Cortex of kidney (tissue), 1 donor: ENCODE measurements around the gene TMEM134.

ENCODE experiments used
- DNase-seq: peaks from one replicate; lab custom pipeline; 2025; lab: John Stamatoyannopoulos, UW

Gene TMEM134

DNA sequence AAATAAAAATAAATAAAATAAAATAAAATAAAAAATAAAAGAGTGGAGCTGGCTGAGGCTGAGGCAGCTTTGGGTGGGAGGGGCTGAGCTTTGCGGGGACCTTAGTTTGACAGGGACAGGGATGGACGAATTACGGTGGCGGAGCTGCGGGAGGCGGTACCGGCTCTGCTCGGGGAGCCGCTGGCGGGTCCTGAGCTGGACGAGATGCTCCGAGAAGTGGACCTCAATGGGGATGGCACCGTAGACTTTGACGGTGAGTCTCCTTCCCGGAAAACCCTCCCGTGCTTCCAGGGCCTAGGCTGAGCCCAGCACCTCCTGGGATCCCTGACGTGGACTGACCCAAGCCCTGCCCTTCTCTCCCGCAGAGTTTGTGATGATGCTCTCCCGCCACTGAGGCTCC lies 10.8 kb downstream of the TMEM134 start:
- no peak for DNase-seq

DNA sequence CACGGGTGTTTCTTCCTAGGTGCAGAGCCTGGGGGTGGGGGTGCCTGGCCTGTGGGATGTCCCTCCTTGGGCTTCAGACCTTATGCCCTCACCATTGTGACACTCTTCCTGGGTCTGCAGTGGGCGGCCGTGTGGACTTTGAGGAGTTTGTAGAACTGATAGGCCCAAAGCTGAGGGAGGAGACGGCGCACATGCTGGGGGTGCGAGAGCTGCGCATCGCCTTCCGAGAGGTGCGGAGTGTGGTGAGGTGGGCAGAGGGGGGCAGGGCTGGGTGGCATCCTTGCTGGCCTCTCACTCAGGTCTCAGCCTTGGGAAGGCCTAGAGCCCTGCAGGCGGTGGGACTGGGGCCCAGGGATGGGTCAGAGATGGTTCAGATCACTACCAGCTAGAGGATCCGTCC lies 11.6 kb downstream of the TMEM134 start:
- no peak for DNase-seq

DNA sequence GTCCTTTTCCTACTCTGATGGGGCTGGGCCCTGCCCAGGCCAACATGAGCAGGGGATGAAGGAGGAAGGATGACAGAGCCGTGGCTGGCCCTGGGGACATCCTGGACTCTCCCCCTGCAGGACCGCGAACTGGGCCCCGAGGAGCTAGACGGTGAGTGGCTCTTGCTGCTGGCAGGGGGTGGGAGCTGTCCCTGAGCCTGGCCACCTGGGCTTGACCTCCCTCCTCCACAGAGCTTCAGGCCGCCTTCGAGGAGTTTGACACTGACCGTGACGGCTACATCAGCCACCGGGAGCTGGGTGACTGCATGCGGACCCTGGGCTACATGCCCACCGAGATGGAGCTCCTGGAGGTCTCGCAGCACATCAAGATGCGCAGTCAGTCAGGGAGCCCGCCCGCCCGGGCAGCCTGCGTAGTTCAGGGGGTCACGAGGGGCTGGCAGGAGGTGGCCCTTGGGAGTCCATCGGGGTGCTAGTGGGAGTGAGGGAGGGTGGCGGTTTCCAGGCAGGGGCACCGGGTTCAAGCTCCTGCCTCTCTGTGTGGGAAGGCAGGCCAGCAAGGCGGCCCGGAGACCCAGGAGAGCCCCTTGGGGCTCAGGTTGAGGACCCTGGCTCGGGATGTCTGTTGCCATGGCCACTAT lies 12.9 kb downstream of the TMEM134 start:
- no peak for DNase-seq

DNA sequence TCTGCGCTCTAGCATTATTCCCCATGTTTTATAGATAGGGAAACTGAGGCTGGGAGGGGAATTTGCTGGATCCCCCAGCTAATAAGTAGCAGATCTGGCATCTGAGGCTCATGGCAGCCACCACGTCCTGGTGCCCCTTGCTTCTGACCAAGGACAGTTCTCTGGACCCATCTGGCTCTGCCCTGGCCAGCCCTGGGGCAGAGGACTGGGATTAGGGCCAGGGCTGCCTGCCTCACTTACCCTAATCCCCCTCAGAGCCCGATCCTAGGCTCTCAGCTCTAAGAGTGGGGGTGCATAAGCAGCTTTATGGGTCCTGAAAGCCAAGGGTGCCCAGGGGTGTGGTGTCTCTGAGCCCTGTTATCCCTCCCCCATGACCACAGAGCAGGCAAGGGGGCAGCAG lies 14.0 kb downstream of the TMEM134 start, which contains the start of gene CABP4:
TSS of gene CABP4 (plus strand) at position 301 of the 400 bp plus-strand sequence. CDS start at position 371, 70 bp downstream.
- DNase-seq, result no peak

DNA sequence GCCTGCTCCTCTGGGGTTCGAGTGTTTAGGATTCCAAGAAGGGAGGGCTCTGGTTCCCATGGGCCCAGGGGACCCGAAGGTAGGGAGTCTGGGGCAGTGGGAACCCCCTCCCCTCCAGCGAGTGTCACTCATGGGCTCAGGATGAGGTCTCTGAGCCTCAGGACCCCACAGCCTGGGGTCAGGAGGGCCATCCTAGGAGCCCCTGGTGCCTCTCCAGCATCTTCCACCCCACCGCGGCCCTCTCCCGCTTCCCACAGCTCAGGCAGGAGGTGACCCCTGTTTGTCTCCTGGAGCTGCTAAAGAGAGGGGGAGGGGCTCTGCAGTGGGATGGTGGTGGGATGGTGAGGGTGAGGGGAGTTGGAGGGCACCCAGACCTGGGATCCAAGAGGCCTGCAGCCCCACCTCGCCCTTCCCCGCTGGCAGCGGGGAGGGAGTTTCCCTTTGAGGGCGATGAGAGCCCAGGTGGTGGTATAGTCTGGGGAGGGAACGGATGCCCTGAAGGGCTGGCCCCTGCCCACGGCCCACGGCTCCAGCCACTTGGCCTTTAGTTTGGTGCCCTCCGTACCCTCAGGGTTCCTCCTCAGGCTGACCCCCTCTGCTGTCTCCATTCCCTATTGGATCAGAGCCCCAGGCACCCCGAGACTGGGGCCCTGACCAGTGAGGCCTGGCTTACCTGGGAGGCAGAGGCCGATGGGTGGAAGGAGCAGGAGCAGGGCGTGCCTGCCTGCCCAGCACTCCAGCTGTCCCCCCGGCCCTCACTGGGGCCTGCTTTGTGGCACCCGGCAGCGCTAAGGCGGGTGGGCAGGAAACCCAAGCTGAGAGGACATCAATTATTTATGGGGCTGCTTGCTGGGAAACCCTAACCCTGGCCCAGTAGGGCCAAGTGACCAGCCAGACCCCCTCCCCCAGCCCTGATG lies 15.0 kb downstream of the TMEM134 start:
- DNase-seq, result no peak

DNA sequence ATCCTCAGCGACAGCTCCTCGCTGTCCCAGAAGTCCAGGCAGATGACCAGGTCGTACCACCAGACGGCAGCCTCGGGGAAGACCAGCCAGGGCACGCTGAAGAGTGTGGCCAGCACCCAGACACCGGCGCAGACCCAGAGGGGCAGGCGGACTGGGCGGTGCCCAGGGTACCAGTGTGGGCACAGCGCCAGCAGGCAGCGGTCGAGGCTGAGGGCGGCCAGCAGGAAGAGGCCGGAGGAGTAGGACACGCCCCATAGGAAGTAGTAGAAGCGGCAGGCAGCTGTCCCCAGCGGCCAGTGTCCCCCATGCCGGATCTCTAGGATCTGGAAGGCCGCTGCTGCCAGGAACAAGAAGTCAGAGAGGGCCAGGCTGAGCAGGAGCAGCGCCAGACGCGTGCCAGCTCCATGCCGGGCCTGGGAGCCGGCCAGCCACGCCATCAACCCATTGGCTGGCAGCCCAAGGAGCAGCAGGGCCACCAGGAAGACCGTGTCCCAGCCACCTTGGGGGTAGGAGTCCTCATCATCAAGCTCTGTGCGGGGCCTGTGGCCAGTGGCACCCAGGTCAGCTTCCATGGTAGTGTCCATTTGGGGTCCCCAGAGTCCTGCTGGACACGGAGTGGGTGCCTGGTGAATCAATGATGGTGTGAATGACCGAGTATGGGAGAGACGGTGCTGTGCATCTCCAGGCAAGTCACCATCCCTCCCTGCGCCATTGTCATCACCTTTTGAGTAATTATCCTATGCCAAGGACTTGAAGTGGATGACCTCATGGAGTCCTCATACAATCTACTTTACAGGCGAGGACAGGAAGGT lies 16.7 kb downstream of the TMEM134 start, which contains the start of gene GPR152:
TSS of gene GPR152 (minus strand) at position 589 of the 812 bp plus-strand sequence. CDS start at position 584, 5 bp downstream.
- no peak for DNase-seq

DNA sequence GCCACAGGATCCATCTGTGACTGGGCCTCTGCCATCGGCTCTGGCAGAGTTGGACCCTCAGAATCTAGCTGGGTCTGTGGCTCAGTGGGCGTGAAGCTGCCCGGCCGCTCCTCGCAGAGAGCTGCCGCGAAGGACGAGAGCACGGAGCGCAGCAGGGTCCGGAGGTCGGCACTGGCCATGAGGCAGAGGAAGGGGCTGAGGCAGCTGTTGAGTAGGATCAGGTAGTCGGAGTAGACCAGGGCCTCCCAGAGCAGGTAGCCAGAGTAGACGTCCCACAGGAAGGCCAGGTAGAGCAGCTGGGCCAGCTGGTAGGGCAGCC lies 17.4 kb downstream of the TMEM134 start:
- DNase-seq, result no peak

DNA sequence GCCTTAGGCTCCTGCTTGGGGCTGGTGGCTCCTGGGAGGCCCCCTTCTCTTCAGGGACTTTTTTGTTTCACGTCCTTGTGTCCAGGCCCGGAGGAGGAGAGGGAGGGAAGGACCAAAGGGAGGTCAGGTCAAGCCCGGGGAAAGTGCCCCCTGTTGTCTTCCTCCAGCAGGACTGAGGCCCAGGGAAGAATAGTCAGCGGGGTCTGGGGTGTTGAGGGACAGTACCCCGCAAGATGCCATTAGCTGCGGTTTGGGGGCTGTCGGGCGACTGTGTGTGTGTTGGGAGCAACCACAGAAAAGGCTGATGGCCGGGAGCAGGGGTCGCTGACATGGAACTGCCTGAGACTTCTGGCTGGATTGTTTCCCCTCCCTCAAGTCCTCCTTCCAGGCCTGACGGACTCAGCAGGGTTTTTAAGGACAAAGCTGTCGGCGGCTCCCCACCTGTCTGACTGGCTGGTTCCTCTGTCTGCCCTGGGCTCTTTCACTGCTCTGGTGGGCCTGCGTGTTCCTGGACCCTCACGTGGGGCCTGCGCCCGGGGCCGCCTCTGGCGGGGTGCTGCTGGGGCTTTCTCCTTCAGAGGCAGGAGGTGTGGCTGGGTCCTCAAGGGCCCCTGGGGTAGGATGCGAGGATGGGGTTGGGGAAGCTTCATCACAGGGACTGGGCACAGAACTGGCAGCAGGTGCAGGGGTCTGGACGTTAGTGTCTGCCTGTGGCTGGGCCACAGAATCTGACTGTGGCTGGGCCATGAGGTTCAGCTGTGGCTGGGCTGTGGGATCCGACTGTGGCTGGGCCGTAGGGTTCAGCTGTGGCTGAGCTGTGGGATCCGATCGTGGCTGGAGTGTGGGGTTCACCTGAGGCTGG lies 18.0 kb downstream of the TMEM134 start:
- DNase-seq, result no peak

DNA sequence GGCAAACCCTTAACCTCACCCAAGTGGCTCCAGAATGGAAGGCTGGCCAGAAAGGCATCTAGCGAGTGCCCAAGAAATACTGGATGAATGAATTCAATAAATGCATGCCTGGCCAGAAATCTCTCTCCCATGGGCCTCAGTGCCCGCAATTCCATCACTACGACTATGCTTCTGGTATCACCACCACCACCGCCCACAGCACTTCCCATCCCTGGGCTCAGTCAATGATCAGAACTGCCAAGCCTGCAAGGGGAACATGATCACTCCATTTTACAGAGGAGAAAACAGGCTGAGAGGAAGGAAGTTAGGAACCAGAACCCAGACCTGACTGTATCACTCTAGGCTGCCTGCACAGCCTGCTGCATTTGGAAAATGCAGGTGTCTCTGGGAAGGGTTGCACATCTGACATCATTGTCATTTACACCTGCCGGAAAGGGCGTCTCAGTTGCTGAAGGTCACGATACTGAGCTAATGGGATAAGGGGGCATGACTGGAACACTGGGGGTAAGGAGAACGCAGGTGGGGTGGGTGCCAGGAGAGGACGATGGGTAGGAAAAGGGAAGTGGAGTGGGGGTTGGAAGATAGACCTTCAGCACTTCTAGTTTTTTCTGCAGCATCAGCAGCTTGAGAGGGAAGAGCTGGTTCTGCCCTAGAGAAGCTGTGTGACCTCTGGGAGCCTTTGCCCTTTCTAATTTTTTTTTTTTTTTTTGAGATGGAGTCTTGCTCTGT lies 19.8 kb downstream of the TMEM134 start:
- no peak for DNase-seq

DNA sequence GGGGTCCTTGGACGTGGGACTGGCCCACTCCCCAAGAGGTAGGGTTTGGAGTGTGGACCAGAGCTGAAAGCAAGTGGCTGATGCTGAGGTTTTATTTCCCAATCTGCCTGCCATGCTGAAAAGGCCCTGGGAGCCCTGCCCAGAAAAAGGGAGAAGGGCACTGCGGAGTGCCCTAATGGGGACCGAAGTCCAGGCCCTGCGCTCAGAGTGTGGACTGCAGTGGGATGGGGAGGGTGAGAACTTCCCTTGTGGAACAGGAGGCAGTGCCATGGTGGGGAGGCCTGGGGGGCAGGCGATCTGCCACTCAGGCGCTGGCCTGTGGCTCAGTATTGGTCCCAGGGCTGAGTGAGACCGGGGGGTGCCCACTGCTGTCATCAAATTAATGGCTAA lies 20.8 kb downstream of the TMEM134 start:
- DNase-seq, result no peak

DNA sequence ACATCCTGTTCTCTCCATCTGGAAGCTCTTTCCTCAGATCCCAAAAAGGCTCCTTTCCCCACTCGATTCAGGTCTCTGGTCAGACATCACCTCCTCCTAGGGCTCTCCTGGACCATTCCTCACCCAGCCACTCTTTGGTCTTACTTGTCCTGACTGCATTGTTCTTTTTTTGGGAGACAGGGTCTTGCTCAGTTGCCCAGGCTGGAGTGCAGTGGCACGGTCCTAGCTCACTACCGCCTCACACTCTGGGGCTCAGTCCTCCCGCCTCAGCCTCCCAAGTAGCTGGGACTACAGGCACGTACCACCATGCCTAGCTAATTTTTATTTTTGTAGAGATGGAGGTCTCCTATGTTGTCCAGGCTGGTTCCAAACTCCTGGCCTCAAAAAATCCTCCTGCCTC lies 23.5 kb downstream of the TMEM134 start:
- no peak for DNase-seq

DNA sequence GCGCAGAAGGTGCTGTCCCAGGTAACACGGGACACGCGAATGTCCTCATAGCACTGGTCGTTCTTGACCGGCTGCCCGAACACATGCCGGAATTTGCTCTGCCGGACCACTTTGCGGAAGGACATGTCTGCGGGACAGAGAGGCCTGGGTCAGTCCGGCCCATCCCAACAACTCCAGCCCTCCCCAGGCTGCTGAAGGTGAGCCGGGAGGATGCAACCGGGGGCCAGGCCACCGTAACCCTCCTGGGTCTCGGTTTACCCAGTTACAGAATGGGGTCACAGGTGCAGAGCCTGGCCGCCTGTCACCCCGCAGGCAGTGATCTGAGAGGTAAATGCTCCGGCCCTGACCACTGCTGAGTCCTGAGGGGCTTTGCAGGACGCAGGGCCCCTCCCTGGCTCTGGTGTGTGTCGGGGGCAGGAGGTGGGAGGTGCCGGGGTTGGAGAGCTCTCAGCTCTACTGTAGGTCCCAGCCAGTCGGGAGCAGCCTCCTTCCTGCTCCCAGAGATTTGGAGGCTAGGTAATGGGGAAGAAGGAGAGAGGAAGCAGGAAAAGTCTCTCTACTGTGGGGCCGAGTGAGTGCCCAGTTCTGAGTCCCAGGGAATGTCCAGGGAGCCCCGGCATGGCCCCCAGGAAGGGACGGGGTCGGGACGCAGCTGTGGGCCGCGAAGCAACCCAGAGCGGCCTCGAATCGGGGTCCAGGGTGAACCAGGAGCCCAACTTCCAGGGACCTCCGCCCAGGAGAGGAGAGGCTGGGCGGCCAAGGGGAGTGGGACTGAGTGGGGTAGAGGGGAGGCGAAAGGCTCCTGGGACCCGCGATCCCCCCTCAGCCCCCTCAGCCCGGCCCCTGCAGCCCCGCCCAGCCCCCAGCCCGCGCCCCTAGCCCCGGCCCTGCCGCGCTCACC lies 26.3 kb downstream of the TMEM134 start:
- no peak for DNase-seq

DNA sequence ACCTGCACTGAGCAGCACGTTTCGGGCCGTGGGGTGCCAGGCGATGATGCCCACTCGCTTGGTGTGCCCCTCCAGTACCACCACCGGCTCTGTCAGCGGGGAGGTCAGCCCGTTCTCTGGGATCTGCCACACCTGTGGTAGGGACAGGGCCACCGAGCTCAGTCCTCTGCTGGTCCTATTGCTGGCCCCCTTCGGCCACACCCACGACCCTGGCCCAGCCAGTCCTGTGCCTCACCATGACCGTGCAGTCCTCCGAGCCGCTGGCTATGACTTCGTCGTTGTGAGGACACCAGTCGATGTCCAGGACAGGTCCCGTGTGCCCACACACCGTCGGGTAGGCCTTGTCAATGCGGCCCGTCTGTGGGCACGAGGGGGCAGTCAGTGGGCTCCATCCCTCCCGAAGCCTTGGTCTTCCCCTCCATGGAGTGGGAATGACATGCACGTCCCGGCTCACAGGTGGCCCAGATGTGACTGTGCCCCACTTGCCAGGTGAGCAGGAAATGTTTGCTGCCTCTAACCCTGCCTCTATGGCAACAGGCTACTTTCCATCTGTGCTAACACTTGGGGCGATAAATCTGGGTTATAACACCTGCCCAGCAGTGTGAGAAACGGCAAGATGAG lies 27.2 kb downstream of the TMEM134 start:
- no peak for DNase-seq

DNA sequence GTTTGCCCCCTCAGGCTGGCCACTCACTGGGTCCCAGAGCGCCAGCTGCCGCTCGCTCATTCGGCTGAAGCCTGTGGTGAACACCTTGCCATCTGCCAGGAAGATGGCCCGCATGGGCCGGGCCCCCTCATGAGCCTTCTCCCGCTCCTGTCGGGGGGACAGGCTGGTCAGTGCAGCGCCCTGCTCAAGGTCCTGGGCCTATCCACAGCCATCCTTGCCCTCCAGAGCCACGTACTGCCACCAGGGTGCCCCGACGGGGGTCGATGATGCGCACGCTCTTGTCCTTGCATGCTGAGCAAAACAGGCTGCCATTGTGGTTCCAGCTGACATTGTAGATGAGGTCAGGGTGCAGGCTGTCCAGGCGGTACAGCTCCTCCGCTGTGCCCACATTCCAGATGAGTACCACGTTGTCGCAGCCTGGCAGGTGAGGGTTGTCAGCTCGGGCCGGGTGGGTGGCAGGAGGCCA lies 27.9 kb downstream of the TMEM134 start:
- no peak for DNase-seq

DNA sequence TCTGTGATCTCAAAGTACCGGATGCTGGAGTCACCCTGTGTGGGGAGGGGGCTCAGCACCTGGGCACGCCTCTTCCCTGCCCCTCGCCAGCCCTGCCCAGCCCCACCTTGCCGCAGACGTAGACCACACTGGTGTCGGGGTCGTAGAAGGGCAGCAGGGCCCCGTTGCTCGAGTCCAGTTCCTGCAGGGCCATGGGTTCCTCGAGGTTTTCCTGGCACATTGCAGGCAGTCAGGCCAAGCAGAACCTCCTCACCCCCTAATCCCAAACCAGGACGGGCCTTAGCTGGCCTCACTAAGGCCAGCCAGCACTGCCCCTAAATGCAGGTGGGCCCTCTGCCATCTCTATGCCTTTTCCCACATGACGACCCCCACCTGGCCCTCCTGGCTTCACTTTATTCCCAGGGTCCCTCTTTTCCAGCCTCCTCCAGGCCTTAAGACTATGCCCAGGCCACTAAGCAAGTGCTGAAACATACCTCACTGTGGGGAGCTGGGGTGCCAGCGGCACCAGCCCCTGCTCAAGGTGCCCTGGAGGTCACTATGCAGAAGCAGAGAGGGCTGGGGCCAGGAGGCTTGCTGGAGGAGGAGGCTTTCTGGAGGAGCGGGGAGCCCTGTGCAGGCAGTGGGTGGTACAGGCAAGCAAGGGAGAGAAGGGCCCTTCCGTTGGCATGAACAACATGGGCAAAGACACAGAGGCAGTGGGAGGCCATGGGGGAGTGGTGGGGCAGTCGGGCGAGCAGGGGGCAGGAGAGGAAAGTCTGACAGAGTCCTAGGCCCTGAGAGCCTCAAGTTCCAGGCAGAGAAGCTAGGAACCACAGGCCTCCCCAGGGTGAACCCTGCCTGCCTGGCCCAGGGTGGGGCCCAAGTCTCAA lies 28.6 kb downstream of the TMEM134 start:
- no peak for DNase-seq

DNA sequence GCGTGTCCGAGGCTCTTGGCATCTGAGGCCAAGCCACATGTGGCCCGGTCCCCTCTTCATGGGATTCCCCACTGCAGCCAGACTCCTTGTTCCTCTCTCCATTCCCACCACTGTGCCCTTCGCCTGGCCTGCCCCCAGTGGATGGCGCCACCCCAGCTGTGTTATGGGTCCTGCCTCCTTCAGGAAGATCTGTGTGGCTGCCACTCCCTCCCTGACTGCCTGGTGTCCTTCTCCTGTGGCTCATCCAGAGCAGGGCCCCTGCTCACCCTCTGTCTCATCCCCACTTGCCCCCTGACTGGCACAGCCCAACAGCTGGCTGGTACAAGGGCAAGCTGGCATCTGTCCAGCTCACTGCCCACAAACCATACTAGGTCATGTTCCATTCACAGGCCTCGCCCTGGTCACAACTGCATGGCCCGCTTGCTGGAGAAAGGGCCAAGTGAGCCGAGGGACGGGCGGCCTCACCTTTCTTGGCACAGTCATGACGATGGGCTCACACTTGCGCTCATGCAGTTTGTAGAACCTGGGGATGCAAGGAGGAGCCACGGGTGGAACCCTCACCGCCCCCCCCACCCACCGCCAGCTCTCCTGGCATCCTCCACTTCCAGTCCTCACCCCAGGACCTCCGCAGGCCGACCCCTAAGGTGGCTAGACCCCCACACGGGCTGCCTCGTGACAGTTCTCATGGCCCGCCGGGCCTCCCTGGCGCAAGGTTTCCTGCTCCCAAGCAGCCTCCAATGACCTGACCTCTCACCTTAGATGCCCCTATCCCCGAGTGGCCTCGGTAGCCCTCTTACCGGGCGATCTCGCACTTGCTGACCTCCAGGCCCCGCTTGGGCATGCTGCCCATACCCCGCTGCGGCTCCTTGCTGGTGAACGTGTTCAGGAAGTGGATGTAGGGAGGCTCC lies 29.5 kb downstream of the TMEM134 start:
- DNase-seq, result no peak
